GM19035 (cell line): ENCODE data around the gene PDXP.
"Not testable (repeated sequence)": the region's sequence is repeated elsewhere in the genome, so short reads cannot be mapped to it uniquely, and the experiment has no call there.

Source experiments
- ATAC-seq: cut with Tn5 transposase; IDR thresholded peaks from one replicate; pipeline ENCODE4 v1.9.1; 2021; ENCODE audit not compliant: unreplicated experiment

Gene PDXP

DNA sequence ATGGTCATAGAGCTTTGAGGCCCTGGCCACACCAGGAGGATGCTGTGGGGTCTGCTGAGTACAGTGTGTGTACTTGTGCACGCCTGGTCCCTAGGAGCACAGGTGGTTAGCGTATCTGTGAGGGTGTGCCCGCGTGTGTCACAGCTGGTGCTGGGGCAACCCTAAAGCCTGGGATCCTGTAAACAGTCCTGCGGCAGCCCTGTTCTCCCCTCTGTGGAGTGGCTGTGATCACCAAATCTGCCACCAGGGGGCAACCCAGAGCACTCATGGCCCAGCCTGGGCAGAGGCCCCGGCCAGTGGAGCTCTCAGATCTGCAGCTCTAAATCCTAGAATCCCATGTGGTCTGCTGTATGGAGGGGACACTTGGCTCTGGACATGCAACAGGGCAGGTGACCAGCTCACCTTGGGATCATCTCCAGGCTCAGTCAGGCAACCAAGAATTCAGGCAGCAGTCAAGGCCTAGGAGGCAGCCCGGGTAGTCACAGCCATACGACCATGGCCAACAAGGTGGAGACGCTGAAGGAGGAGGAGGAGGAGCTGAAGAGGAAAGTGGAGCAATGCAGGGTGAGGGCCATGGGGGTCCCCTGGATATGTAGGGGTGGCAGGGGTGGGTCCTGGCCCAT is 15.2 kb upstream of the PDXP start:
- no peak for ATAC-seq

GRCh38 chr22:37647317-37647716 is 11.2 kb upstream of the PDXP start:
- ATAC-seq = no peak

DNA sequence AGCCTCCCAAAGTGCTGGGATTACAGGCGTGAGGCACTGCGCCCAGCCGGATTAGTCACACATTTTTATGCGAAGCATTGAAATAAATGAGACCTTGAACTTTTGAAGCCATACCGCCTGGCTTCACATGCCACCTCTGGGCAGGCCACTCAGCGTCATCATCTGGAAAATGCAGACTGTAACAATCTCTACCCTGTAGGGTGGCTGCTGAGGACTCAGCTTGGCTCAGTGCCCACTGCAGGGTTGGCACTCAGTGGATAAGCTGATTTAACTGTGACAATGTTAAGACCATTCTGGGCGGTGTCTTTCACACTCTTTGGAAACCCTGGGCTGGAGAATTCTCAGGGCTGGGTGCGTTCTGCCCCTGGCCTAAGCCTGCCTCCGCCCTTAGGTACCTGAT is 10.6 kb upstream of the PDXP start:
- ATAC-seq = no peak

DNA sequence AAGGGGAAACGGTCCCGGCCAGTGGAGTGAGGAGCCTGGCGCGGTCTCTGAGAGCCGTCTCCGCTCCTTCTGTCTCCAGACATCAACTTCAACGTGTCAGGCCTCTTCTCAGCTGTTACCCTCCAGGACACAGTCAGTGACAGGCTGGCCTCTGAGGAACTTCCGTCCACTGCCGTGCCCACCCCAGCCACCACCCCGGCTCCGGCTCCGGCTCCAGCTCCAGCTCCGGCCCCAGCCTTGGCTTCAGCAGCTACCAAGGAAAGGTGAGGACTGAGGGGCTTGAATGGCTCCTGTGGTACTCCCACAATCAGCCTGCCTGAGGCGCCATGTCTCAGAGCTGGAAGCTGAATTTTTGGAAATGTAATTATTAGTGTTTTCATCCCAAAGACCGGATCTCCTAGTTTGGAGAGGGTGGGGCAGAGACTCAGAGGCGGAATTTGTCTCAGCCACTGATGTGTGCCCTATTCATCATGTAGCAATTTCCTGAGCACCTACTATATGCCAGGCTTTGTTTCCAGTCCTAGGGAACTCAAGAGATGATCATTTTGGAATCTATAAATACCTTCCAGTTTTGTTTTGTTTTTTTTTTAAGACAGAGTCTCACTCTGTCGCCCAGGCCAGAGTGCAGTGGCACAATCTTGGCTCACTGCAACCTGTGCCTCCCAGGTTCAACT is 7.9 kb upstream of the PDXP start:
- ATAC-seq = no peak

DNA sequence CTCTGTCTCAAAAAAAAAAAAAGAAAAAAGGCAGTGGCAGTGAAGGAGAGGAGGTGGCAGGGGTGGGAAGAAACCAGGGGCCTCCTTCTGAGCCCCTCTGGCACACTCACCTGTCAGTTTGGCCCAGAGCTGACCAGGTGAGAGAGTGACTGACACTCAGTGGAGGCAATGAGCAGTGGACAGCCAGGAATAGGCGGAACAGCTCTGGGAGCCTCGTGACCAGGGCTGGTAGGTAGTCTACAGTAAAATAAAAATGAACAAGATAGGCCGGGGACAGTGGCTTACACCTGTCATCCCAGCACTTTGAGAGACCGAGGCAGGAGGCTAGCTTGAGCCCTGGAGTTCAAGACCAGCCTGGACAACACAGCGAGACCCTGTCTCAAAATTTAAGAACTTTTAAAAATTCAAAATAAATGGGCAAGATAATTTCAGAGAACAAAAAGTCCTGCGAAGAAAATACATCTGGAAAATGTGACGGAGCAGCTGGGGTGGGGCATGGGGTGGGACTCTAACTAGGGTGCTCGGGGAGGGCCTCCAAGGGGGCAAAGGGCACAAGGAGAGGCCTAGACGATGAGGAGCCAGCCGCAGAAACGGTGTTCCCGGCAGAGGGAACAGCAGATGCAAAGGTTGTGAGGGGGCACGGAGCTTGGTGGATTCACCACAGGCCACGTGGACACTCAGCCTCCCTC is 3.8 kb upstream of the PDXP start:
- ATAC-seq = no peak

DNA sequence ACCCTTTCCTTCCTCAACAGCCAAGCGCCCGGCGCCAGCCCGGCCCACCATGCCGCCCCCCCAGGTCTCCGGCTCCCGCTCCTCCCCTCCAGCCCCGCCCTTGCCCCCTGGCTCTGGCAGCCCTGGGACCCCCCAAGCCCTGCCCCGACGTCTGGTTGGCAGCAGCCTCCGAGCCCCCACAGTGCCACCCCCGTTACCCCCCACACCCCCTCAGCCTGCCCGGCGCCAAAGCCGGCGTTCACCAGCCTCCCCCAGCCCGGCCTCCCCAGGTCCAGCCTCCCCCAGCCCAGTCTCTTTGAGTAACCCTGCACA is 3.3 kb upstream of the PDXP start:
- no peak for ATAC-seq

GRCh38 chr22:37656583-37656982 is 1.9 kb upstream of the PDXP start:
- not testable (repeated sequence) for ATAC-seq

GRCh38 chr22:37657590-37658132 is 862 bp upstream of the PDXP start:
- no peak for ATAC-seq

DNA sequence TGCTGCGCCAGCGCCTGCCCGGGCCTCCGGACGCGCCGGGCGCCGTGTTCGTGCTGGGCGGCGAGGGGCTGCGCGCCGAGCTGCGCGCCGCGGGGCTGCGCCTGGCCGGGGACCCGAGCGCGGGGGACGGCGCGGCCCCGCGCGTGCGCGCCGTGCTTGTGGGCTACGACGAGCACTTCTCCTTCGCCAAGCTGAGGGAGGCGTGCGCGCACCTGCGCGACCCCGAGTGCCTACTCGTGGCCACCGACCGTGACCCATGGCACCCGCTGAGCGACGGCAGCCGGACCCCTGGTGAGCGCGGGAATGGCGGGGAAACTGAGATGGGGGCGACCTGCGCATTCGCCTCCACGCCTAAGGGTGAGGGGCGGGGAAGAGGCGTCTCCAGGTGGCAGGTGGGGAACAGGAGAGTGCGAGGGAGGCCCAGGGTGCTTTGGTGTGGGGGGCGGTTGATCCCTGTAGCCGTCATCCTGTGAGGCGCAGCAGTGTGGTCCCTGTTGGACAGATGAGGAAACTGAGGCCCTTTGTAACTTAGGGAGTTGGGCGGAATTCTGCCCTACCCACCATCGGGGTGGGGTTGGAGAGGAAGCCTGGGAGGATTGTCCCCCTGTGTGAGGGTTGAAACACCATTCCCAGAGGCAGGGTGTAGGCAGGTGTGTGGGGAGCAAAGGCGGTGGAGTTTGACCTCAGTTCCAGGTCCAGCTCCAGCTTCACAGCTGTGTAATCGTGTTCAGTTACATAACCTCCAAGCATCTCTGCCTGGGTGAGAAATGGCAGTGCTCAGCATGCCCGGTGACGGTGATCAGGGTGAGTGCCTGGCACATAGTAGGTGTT is 758 bp downstream of the PDXP start:
- peak; percentile 12 for ATAC-seq

GRCh38 chr22:37659897-37660708 is 1.6 kb downstream of the PDXP start:
- no peak for ATAC-seq

- no peak for ATAC-seq
These were observed 2.2 kb downstream of the PDXP start for GRCh38 chr22:37660709-37661045.

DNA sequence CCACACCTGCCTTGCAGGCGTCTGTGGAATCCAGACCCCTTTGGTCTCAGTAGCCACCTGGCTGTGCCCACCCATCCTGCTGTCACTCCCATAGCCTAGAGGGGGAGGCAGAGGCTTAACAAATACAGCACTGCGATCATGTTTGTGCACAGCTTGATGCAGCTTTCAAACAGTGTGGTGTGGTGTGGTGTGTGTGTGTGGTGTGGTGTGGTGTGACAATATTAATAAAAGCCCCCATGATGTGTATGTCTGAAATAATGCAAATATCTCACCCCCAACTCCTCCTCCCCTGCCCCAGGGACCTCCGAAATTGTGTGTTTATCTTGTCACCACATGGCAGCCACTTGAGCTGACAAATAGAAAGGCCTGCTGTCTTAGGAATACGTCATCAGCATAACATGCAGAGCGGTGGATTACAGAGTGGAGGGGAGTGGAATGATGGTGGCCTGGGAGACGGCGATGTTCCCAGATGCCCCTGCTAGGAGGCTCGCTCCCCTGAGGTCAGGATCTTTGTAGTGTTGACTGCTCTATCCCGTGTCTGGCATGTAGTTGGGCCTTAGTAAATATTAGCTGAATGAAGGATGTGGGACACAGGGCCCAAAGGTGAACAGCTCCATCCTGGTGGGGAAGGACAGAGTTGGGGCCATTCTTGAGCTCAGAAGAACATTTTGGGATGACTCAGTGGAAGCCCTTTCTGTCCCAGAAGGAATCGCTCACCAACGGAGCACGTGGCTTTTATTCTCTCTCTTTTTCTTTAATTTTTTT is 2.8 kb downstream of the PDXP start:
- ATAC-seq = no peak

DNA sequence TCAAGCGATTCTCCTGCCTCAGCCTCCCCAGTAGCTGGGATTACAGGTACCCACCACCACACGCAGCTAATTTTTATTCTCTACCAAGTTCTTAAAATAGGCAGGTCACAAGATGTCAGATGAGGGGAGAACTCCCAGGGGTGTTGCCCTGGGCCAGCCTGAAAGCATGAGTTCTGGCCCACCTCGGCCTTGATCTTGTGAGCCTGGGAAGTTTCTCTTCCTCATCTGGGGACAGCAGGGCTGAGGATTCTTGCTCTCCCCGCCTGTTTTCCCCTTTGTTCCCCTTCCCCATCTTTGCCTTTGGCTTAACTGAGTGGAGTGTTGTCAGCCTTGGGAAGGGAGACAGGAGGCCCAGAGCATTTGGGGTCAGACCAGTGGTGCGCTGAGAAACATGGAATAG is 3.5 kb downstream of the PDXP start:
- no peak for ATAC-seq

- ATAC-seq = no peak
These were observed 5.1 kb downstream of the PDXP start for GRCh38 chr22:37663521-37664140.

DNA sequence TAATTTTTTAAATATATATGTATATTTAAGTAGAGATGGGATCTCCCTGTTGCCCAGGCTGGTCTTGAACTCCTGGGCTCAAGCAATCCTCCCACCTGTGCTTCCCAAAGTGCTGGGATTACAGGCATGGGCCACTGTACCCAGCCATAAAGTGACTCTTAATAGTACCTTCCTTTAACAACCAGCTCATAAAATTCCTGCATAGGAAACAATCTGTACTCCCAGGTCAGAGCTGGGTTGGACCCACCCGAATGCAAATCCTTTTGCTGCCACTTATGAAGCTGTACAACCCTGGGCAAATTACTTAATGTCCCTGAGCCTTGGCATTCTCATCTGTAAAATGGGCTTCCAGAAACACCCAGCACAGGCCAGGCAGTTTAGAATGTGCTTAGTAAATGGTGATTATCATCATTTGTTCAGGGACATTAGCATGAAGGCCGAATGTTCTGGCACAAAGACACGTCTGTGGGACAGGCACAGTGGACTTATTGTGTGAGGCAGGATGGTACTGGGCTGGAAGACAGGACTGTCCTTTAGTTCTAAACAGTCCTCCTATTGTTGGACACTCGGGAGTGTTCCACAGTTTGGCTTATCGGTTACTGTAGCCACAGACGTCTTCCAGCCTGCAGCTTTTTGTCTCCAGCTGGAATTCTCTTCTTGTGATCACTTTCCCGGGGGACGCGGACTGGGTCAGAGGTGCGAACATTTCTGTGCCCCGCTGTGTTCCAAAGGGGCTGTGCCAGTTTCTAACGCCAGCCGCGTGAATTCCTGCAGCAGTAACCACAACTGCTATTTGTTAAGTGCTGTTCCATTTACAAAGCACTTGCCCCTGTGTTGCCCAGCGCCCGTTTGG is 6.0 kb downstream of the PDXP start:
- no peak for ATAC-seq

DNA sequence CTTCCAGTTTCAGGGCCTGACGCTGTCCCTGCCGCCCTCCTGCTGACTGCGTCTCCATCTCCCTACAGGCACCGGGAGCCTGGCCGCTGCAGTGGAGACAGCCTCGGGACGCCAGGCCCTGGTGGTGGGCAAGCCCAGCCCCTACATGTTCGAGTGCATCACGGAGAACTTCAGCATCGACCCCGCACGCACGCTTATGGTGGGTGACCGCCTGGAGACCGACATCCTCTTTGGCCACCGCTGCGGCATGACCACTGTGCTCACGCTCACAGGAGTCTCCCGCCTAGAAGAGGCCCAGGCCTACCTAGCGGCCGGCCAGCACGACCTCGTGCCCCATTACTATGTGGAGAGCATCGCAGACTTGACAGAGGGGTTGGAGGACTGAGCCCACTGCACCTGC is 7.0 kb downstream of the PDXP start:
- ATAC-seq = no peak

- ATAC-seq = no peak
These were observed 11.1 kb downstream of the PDXP start for GRCh38 chr22:37669586-37669985.

GRCh38 chr22:37672206-37672919 is 13.8 kb downstream of the PDXP start:
- no peak for ATAC-seq
